ENCODE results near the gene BTBD8.
"Not testable (repeated sequence)": the region's sequence is repeated elsewhere in the genome, so short reads cannot be mapped to it uniquely, and the experiment has no call there.

BTBD8 gene

DNA sequence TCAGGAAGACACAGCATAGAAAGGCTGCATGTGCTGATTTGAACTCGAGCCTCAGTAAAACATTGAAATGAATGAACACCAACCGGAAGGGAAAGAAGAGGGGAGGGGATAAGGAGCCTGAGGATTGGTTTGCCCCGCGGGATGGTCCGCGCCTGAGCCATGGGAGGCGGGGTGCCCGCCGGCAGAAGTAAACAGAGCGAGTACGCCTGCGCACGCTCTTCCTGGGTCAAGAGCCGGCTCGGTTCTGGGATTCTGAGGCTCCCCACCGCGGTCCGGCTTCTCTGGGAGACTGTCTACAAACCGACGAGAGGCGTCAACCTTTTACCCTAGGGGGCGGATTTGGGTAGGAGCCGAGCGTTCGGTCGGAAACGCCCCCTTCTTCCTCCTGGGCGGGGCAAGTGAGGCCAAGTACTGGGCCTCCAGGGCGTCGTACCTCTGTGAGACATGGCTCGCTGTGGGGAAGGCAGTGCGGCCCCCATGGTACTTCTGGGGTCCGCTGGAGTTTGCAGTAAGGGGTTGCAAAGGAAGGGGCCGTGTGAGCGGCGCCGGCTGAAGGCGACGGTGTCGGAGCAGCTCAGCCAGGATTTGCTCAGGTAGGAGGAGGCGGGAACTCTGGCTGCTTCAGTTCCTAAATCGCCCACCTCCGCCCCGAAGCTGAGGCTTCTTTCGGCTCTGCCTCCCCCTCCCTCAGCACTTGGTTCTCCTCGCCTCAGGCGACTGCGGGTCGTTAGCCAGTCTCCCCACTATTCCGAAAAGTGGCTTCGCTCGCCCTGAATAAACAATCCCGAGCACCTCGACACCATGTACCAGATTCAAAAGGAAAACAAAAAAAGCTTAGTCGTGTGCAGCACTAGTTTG, at the start of gene BTBD8:
TSS of gene BTBD8 (plus strand) at position 218 of the 858 bp plus-strand sequence. CDS start at position 445, 227 bp downstream.
- peak; percentile 89 for DNase-seq

GRCh38 chr1:92030656-92031107, 49.5 kb upstream of the BTBD8 start:
- DNase-seq = no peak

GRCh38 chr1:92031281-92032110, 48.6 kb upstream of the BTBD8 start:
- no peak for DNase-seq

DNA sequence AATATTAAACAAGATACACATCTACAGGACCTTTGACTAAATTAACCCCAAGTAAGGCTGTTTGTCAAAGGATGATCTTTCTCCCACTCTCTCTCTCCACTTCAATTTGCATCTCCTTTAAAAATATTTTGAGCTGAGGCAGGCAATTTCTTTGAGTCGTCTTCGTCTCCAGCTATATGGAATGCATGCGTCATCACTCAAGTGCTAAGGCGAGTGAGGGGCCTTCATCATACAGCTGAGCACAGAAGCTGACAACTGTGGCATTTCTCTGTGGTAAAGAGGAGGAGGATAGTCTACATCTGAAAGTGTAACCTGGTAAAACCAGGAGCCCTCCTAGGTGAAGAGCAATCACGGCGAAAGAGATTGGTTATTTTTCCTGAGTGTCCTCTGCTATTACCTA, 42.7 kb upstream of the BTBD8 start:
- DNase-seq = no peak

- no peak for DNase-seq
Observed at GRCh38 chr1:92038695-92039346, 41.3 kb upstream of the BTBD8 start.

GRCh38 chr1:92040971-92041370, 39.2 kb upstream of the BTBD8 start:
- DNase-seq = no peak

DNA sequence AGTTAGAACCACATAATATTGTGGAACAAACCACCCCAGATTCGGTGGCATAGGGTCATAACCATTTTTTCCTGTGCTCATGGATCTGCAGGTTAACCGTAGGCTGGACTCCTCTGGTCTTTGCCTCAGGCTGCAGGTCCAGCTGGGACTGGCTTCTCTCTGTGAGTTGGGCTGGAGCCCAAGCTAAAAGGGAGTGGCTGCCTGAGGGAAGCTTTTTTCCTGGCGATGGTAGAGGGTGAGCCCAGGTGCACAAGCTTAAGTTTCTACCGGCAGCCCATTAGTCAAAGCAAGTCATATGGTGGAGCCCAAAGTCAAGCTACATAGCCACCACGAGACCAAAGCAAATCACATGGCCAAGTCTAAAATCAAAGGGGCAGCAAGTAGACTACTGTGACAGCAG, 36.5 kb upstream of the BTBD8 start:
- DNase-seq = no peak

DNA sequence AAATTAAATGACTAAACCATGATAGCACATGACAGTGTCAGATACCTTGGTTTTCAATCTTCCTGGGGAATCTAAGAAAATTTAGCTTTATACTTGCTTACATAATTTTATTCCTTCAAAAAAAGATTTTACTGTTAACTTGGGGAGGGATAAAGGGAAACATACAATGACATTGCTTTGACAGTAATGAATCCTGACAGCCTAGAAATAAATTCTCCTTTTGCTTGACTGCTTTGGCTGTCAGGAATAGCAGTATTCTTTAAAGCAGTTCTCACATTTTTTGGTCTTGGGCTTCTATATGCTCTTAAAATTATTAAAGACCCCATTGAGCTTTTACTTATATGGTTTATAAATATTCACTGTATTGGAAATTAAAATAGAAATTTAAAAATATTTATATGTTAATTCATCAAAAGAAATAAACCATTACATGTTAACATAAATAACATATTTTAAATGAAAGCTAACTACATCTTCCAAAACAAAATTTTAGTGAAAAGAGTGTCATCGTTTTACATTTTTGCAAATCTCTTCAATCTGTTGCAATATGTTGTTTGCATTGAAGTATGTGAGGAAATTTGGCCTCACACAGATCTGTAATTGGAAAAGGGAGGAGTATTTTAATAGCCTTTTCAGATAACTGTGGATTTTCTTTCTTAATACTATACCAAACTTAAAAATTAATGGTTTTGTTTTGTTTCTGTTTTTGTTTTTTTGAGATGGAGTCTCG, 34.2 kb upstream of the BTBD8 start:
- DNase-seq = no peak

- no peak for DNase-seq
Observed at GRCh38 chr1:92051948-92052347, 28.2 kb upstream of the BTBD8 start.

- no peak for DNase-seq
Observed at GRCh38 chr1:92065042-92065441, 15.1 kb upstream of the BTBD8 start.

- no peak for DNase-seq
Observed at GRCh38 chr1:92066321-92066720, 13.8 kb upstream of the BTBD8 start.

DNA sequence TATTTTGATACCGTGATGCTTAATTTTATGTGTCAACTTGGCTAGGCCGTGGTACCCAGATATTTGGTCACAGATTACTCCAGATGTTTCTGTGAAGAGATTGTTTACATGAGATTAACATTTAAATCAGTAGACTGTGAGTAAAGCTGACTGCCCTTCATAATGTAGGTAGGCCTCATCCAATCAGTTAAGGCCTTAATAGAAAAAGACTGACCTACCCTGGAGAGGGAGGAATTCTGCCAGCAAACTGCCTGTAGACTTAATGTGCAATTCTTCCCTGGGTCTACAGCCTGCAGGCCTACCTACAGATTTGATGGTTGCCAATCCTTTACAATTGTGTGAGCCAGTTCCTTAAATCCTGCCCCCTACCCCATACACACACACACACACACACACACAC, 9.3 kb upstream of the BTBD8 start:
- no peak for DNase-seq

DNA sequence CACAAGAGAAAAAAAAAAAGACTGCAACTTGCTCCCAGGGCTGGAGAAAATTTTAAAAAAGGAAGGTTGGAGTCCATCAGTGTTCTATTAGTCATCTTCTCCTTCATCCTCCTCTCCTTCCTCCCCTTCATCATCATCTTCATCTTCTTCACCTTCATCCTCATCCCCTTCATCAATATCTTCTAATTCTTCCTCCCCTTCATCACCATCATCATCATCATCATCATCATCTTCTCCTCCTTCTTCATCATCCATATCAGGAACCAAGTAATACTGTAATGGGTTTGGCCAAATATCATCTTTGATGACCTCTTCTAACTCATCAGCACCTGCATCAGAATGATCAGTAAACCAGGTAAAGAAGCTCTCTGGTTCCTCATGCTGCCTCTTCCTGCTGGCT, 5.7 kb upstream of the BTBD8 start:
- not testable (repeated sequence) for DNase-seq

GRCh38 chr1:92075311-92075710, 4.8 kb upstream of the BTBD8 start, which contains the start of gene SETSIP:
Gene SETSIP, minus strand, starts transcription at chr1:92075411. Its CDS starts 0 bp downstream, at chr1:92075411.
- no peak for DNase-seq

DNA sequence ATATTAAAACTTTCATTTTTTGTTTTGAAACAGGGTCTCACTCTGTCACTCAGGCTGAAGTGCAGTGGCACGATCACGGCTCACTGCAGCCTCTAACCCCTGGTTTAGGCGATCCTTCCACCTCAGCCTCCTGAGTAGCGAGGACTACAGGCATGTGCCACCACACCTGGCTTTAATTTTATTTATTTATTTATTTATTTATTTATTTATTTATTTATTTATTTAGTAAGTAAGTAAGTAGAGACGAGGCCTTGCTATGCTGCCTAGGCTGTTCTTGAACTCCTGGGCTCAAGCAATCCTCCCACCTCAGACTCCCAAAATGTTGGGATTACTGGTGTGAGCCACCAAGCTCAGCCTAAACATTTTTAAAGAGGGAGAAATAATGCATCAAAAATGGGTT, 3.8 kb upstream of the BTBD8 start:
- no peak for DNase-seq

DNA sequence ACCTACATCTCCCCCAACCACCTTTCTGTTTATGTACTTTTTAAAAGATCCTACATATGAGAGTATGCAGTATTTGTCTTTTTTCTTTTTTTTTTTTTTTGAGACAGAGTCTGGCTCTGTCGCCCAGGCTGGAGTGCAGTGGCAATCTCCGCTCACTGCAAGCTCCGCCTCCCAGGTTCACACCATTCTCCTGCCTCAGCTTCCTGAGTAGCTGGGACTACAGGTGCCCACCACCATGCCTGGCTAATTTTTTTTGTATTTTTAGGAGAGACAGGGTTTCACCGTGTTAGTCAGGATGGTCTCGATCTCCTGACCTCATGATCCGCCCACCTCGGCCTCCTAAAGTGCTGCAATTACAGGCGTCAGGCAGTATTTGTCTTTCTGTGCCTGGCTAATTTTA, 2.1 kb upstream of the BTBD8 start:
- DNase-seq = not testable (repeated sequence)

- DNase-seq = no peak
Observed at GRCh38 chr1:92079441-92079840, 704 bp upstream of the BTBD8 start.

DNA sequence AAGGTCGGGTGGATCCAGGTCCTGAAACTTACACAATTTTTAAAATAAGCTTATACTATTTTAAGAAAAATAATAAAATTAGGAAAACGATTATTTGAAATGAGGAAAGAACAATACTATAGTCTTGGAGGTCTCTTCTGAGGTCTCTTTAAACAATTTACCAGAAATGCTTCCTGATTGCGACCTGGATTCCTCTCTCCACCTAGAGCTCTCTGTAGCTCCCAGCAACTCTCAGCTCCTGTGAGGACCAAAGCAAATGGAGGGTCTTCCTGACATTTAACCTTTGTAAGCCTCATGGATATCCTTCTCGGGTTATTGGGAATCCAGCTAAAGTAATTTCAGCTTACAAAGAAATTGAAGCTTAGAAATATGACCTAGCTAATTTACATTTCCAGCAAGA, 886 bp downstream of the BTBD8 start:
- no peak for DNase-seq

DNA sequence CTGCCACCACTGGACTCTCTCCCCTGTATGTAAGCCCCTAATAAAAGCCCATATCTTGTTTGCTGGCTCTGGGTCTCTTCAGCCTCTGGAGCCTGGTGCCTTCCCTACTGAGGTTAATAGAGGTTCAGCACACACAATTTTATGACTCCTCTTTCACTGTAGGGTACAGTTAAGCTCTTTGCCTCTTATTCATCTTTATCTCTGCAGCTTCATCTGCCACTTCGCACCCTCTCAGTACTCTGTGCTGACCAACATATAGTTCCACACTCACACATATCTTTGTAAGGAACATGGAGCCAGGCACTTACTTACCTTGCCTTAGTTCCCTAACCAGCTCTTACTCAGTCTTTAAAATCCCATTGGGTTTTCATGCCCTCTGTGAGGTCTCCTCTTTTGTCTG, 4.5 kb downstream of the BTBD8 start:
- DNase-seq = no peak

GRCh38 chr1:92085727-92086126, 5.6 kb downstream of the BTBD8 start:
- DNase-seq = no peak

DNA sequence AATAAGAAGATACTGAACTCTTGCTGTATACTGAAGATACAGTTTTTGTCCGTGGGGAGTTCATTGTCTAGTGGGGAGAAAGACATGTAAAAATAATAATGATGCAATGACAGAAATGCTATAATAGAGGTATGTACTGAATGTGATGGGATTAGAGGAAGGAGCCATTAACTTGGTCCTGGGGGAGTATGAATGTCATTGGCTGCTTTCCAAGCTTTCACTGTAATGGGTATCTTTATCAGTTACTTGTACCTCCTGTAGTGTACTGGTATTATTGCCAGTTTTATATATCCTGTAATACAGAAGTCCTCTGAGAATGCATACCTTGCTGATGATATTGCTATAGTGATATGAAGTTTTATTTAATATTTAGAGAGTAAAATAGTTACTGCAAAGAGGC, 7.4 kb downstream of the BTBD8 start:
- no peak for DNase-seq

- no peak for DNase-seq
Observed at GRCh38 chr1:92091625-92092024, 11.5 kb downstream of the BTBD8 start.

GRCh38 chr1:92094090-92094489, 13.9 kb downstream of the BTBD8 start:
- no peak for DNase-seq

Measured in CD4-positive, alpha-beta T cell treated with Interleukin-17A for 1 hour (primary cell).